GM19193 (cell line): Measurements from ENCODE around the gene FGF4.

Source experiments
- POLR2A ChIP-seq: IDR thresholded peaks from 4 replicates; pipeline ENCODE4 v1.6.1; 2011; ENCODE audit not compliant: insufficient read depth, insufficient read length; ENCODE audit errors: extremely low read depth

Gene FGF4

GRCh38 chr11:69797737-69798528 lies 22.8 kb upstream of the FGF4 start:
- no peak for TF ChIP-seq POLR2A

GRCh38 chr11:69797156-69797555 lies 22.0 kb upstream of the FGF4 start:
- no peak for TF ChIP-seq POLR2A

- TF ChIP-seq POLR2A: no peak
Observed at GRCh38 chr11:69796063-69796462, 20.9 kb upstream of the FGF4 start.

- TF ChIP-seq POLR2A: no peak
Observed at GRCh38 chr11:69791276-69792180, 16.4 kb upstream of the FGF4 start.

GRCh38 chr11:69788956-69789355 lies 13.8 kb upstream of the FGF4 start:
- TF ChIP-seq POLR2A: no peak

- TF ChIP-seq POLR2A: no peak
Observed at GRCh38 chr11:69787906-69788305, 12.8 kb upstream of the FGF4 start.

- TF ChIP-seq POLR2A: no peak
Observed at GRCh38 chr11:69787457-69787856, 12.3 kb upstream of the FGF4 start.

GRCh38 chr11:69781241-69781640 lies 6.1 kb upstream of the FGF4 start:
- no peak for TF ChIP-seq POLR2A

GRCh38 chr11:69778373-69778772 lies 3.2 kb upstream of the FGF4 start:
- TF ChIP-seq POLR2A: no peak

GRCh38 chr11:69774354-69775162 lies 583 bp downstream of the FGF4 start:
- TF ChIP-seq POLR2A: no peak

GRCh38 chr11:69773626-69774353 lies 1.4 kb downstream of the FGF4 start:
- no peak for TF ChIP-seq POLR2A

- no peak for TF ChIP-seq POLR2A
Observed at GRCh38 chr11:69771466-69771865, 3.7 kb downstream of the FGF4 start.

GRCh38 chr11:69770540-69770939 lies 4.6 kb downstream of the FGF4 start:
- TF ChIP-seq POLR2A: no peak

- no peak for TF ChIP-seq POLR2A
Observed at GRCh38 chr11:69765498-69765995, 9.6 kb downstream of the FGF4 start.

GRCh38 chr11:69760319-69760718 lies 14.8 kb downstream of the FGF4 start:
- no peak for TF ChIP-seq POLR2A

GRCh38 chr11:69752890-69753289 lies 22.3 kb downstream of the FGF4 start:
- TF ChIP-seq POLR2A: no peak
